Measurements from ENCODE around the gene CBX4. TPM values are rescaled to one million over a fixed set of nuclear protein-coding genes. Genes with fewer than 3 reads are reported as not detected.

Gene CBX4
- total RNA-seq, 1 donor from 2014 or later, result 9.2 TPM

- no peak for DNase-seq (ENCODE audit: low read depth)
Measured at GRCh38 chr17:79841369-79842135, 2.3 kb upstream of the CBX4 start.

- no peak for DNase-seq (ENCODE audit: low read depth)
Measured at GRCh38 chr17:79840989-79841286, 1.7 kb upstream of the CBX4 start.

DNA sequence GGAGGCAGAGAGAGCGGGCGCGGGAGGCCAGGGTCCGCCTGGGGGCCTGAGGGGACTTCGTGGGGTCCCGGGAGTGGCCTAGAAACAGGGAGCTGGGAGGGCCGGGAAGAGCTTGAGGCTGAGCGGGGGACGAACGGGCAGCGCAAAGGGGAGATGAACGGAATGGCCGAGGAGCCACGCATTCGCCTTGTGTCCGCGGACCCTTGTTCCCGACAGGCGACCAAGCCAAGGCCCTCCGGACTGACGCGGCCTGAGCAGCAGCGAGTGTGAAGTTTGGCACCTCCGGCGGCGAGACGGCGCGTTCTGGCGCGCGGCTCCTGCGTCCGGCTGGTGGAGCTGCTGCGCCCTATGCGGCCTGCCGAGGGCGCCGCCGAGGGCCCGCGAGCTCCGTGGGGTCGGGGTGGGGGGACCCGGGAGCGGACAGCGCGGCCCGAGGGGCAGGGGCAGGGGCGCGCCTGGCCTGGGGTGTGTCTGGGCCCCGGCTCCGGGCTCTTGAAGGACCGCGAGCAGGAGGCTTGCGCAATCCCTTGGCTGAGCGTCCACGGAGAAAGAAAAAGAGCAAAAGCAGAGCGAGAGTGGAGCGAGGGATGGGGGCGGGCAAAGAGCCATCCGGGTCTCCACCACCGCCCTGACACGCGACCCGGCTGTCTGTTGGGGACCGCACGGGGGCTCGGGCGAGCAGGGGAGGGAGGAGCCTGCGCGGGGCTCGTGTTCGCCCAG, 1.2 kb upstream of the CBX4 start:
- DNase-seq (ENCODE audit: low read depth), result no peak

- DNase-seq (ENCODE audit: low read depth), result peak; percentile 34
Measured at GRCh38 chr17:79838522-79839274, 542 bp downstream of the CBX4 start.

DNA sequence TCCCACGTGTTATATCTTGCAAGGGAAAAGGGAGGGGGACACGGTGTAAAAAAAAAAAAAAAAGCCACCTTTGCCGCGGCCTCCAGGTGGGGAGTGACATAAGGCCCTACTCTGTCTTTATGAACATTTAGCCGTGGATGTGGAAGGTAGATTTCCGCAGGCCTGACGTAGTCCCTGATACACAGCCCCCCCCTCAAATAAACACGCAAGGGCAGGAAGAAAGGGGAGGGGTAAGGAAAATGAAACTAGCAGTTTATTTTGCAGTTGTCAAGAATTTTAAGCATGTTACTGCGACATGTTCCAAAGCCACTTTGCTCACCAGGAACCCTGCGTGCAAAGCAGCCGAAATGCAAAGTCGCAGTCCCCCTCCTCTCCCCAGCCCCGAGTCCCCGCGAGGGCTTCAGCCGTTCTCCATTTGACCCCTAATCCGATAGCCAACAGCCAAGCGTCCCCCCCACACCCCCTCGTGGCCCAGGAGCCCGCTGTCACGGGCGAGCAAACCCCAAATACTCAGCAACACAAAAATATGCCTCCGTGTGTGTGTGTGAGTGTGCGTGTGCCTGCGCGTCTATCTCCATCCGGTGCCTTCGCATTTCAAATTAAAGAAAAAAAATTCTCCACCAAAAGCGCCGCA, 1.2 kb downstream of the CBX4 start:
- DNase-seq (ENCODE audit: low read depth), result no peak

DNA sequence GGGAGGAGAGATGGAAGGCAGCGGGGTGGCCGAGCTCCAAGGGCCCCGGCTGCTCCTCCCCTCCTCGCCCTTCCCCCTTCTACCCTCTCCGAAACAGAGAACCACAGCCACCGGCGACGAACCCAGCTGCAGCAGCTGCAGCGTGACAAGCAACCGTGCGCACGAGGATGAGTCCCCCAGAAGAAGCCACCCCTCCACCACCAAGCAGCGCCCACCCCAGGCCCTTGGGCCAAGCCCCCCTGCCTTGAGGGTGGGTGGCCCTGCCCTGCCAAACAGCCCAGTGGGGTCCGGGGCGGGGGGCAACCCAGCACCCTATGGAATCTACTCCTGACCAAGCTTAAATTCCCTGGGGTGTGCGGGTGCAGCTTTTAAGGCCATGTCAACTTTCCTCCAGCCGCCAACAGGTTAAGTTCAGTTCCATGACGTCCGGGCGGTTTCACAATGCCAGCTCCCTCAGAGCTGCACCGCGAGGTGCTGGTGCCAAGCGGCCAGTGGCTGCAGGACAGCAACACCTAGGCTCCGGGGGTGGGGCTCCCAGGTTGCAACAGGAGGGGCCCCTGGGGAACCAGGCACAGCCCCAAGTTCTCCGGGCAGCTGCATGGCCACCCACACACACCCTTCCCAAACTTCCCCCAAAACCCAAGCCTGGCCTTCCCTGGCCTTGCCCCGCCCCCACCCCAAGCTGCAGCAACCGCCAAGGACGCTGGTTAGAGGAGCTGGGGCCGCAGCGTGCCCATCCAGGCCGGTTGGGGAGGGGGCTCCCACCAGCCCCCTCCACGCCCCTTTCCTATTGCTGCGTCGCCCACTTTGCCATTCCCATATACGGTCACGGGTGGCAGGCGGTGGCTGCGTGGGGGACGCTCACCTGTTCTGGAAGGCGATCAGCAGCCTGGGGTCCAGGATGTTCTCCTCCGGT, 2.0 kb downstream of the CBX4 start:
- DNase-seq (ENCODE audit: low read depth), result peak; percentile 78

DNA sequence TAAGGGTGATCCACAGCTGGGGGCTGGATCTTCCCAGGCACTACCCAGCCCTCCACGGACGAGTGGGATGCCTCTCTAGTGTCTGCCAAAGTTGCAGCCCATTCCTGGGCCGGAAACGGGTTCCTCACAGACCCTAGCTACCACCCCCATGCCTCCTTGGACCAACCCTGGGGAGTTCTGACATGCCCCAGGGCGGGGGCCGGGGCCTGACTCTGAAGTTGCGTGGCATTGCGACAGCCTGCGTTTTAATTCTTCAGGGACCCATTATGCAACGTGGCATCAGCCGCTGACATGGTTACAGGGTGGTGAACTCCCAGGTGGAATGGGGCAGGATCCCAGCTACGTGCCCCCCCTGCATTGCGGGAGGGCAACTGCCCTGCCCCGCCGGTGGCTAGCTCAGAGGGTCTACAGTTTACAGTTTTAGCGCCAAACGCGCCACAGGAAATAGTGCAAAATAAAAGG, 2.7 kb downstream of the CBX4 start:
- no peak for DNase-seq (ENCODE audit: low read depth)

GRCh38 chr17:79835953-79836509, 3.2 kb downstream of the CBX4 start:
- DNase-seq (ENCODE audit: low read depth), result no peak

DNA sequence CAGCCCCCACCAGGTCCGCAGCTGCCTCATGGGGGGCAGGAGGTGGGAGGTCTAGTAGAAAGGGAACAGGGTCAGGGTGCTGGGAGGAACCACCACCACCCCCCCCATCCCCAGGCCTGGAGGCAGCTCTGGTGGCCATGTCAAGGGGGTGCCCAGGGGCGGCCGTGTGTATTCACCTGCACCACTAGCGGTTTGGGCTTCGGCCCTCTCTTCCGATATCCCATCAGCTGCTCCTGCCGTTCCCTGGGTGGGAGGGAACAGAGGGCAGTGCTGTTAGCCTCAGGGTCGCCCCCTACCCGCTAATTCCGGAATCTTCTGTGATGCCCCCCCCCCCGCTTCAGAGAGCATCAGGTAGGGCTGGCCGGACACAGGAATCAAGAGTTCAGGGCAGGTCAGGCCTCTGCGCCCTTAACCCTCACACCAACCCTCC, 3.8 kb downstream of the CBX4 start:
- no peak for DNase-seq (ENCODE audit: low read depth)

DNA sequence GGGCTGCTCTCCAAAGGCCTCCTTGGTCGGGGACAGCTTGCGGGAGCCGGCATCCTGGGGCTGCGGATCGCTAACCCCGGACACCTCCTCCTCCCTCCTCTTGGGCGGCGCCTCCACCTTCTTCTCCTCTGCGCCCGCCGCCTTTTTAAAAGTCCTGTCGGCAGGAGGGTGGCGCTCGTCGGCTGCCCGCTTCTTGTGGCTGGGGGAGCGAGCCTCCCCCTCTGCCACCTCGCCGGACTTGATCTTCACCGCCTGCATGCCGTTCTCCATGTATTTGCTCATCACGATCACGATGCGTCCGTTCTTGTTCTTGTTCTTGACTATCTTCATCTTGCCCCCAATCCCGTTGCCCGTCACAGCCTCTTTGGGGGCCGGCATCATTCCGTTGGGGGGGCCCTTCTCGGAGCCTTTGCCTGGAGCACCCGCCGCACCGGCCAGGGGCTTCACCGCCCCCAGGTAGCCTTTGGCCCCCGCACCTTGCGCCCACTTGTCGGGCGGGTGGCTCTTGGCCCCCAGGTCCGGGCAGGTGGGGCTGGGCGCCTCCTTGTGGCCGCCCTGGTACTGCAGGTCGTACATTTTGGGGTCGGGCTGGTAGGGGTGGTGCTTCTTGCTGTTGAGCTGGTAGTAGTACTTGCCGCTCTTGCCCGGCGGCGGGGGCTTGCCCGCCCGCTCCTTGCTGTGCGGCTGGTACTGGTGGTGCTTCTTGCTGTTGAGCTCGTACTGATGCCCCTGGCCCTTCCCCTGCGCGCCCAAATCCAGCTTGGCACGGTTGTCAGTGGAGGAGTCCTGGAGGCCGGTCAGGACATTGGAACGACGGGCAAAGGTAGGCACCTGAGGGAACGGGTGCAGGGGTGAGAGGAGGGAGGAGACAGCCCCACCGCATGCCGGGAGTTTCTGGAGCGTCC, 4.4 kb downstream of the CBX4 start:
- no peak for DNase-seq (ENCODE audit: low read depth)

- DNase-seq (ENCODE audit: low read depth), result no peak
Measured at GRCh38 chr17:79833744-79834564, 5.3 kb downstream of the CBX4 start.

DNA sequence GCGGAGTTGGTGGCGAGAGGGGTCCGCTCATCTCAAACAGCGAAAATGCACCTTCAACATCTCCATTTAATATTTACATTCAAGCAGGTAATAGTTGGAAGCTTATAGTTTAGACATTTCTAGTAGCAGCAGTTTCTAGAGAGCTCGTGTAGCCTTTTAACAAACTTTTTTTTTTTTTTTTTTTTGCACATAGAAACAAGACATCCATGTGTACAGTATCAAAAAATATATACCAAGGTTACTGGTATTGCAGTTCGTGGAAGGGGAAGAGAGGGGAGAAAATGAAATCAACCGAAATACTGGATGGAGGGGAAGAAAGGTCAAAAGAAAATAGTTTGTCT, 6.2 kb downstream of the CBX4 start:
- no peak for DNase-seq (ENCODE audit: low read depth)

GRCh38 chr17:79832218-79833109, 6.8 kb downstream of the CBX4 start:
- DNase-seq (ENCODE audit: low read depth), result no peak

DNA sequence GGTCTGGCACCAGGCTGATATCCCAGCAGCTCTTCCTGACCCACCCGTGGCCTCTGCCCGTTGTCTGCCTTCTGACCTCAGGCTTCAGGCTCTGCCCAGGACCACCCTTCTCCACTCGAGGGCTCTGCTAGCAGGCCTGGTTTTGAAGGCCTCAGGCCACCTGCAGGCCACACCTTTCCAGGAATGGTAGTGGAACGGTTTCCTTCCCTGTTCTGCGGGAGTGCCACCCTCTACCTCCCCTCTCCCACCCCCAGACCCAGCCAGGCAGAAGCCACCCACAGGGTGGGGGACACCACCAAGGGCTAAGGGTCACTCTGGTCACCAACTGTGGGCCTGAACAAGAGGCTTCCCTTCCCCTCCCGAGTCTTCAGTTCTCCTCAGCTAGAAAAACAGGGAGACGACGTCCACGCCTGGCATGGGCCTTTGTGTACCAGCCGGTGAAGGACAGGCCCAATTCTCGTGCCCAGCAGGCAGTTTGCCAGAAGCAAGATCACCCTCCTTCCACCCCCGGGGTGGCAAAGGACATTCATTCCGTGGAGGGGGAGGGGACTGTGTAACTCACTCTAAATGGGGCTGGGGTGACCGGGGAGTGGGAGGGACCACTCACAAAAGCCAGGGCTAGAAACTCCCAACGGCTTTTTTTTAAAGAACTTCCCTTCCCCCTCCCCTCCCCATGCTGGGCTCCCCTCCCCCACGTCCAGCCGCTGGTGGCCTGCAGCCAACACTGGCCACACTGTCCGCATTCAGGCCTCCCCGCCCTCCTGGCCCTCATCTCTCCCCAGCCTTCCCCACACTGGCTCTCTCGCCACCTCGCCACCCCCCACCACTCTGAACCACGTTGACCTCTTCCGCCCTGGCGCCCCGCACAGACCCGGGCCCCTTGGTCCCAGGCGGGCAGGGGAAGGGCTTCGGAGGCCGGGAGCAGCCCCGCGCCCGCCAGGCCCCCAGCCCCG, 7.7 kb downstream of the CBX4 start:
- no peak for DNase-seq (ENCODE audit: low read depth)

DNA sequence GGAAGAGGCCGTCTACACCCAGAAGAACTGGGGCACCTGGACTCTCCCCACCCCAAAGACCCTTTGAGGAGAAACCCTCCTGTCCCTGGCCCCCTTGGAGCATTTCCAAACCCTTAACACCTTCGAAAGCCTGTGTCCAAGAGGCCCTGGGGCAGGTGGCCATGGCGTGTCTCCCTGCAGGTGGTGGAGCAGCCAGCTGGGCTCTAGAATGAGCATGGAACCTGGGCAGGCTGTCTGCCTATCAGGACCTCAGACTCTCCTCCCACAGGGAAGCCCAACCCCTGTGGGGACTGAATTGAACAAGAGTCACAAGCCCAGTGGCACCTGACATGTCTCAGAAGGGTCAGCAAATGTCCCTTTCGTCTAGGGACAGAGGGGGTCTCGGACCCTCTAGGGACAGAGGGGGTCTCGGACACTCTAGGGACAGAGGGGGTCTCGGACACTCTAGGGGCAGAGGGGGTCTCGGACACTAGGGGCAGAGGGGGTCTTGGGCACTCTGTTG, 8.4 kb downstream of the CBX4 start:
- no peak for DNase-seq (ENCODE audit: low read depth)

GRCh38 chr17:79830303-79830702, 8.9 kb downstream of the CBX4 start:
- no peak for DNase-seq (ENCODE audit: low read depth)

DNA sequence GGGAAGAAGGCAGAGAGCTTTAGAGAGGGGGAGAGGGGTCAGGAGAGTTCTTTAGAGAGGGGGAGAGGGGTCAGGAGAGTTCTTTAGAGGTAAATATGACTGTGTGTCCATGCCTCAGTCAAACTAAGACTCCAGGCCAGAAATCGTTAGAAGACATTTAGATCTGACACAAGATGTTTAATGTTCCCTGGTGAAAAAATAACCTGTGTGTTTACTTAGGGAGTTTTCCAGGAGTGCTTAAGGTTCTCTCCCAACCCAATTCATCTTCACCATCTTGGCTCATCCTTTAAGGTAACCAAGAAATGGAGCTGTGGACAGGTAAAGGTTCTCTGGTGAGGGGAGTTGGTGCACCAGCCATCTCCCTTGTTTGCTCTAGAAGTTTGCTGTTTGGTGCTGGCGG, 9.8 kb downstream of the CBX4 start:
- DNase-seq (ENCODE audit: low read depth), result no peak
